Effector memory CD4-positive, alpha-beta T cell (primary cell): Measurements from ENCODE around the gene MEX3A.

ENCODE experiments used
- DNase-seq, 3 donors: peaks; one replicate each; pipeline ENCODE4 v3.0.0-alpha.2; 2020
- H3K27ac ChIP-seq: 2 replicates; pipeline ENCODE4 v1.7.0; 2013; ENCODE audit warnings: mild to moderate bottlenecking, low read length, moderate library complexity; ENCODE audit not compliant: insufficient read depth, poor library complexity, severe bottlenecking
- H3K27me3 ChIP-seq: replicated peaks from 2 replicates; pipeline ENCODE4 v1.7.0; 2013; ENCODE audit warnings: mild to moderate bottlenecking, low read length; ENCODE audit not compliant: insufficient read depth, control insufficient read depth, poor library complexity, severe bottlenecking
- H3K36me3 ChIP-seq: 2 replicates; pipeline ENCODE4 v1.7.0; 2013; ENCODE audit warnings: mild to moderate bottlenecking, low read length, moderate library complexity; ENCODE audit not compliant: control insufficient read depth, insufficient read depth
- H3K4me1 ChIP-seq: 2 replicates; pipeline ENCODE4 v1.7.0; 2013; ENCODE audit warnings: low read length, mild to moderate bottlenecking; ENCODE audit not compliant: control insufficient read depth, insufficient read depth, poor library complexity, severe bottlenecking
- H3K4me3 ChIP-seq: 2 replicates; pipeline ENCODE4 v1.7.0; 2013; ENCODE audit warnings: low read length, low read depth, mild to moderate bottlenecking; ENCODE audit not compliant: insufficient read depth, poor library complexity, severe bottlenecking
- H3K9me3 ChIP-seq: 2 replicates; pipeline ENCODE4 v1.7.0; 2013; ENCODE audit warnings: mild to moderate bottlenecking, low read length, moderate library complexity; ENCODE audit not compliant: control insufficient read depth

Gene MEX3A

GRCh38 chr1:156111355-156111962 lies 29.2 kb upstream of the MEX3A start:
- Histone ChIP-seq H3K4me3 (no peak overlapping the region), H3K9me3 (no peaks in the 10 kb centered on the region)
- no peak for DNase-seq

DNA sequence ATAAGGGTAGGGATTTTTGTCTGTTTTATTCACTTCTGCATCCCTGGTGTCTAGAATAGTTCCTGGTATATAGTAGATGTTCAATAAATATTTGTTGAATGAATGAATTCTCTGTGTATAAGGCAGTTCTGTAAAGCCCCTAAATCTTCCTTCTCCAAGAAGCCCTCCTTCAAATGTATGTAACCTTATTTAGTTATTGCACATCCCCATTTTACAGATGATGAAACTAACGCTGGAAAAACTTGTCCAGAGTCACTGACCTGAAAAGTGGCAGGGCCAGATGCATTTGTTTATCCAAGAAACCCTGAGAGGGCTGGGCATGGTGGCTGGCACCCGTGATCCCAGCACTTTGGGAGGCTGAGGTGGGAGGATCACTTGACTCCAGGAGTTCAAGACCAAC lies 28.0 kb upstream of the MEX3A start:
- H3K36me3 ChIP-seq, result peaks cover 2% of the 10 kb centered on the region
- no peaks in the 10 kb centered on the region for H3K9me3 ChIP-seq
- DNase-seq, result no peak
- no peaks in the 10 kb centered on the region for H3K27me3 ChIP-seq
- H3K4me1 ChIP-seq, result peaks cover 26% of the 10 kb centered on the region
- no peak overlapping the region for H3K4me3 ChIP-seq
- no peak overlapping the region for H3K27ac ChIP-seq

More at GRCh38 chr1:156111355-156111962, 29.2 kb upstream of the MEX3A start:
- H3K4me1 ChIP-seq, result peaks cover 24% of the 10 kb centered on the region
- H3K36me3 ChIP-seq, result peaks cover 2% of the 10 kb centered on the region
- H3K27ac ChIP-seq, result no peak overlapping the region
- H3K27me3 ChIP-seq, result no peaks in the 10 kb centered on the region

DNA sequence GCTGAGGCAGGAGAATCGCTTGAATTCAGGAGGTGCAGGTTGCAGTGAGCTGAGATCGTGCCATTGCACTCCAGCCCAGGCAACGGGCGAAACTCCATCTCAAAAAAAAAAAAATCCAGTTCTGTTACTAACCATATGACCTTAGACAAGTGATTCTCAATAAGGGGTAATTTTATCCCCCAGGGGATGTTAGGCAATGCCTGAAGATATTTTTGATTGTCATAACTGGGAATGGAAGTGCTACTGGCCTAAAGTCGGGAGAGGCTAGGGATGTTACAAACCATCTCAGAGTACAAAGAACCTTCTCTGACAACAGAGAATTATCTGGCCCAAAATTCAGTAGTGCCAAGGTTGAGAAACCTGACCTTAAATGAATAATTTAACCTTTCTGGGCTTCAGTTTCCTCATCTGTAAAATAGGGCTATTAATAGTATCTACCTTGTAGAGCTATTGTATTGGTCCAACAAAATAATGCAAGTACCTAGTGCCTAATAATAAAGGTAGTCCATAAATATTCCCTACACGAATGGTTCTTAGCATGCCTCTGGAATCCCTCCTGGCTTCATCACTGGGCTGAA lies 26.5 kb upstream of the MEX3A start:
- Histone ChIP-seq H3K4me1 (peaks cover 34% of the 10 kb centered on the region), H3K9me3 (no peaks in the 10 kb centered on the region), H3K27ac (no peak overlapping the region), H3K36me3 (no peaks in the 10 kb centered on the region), H3K27me3 (no peaks in the 10 kb centered on the region), H3K4me3 (no peak overlapping the region)
- no peak for DNase-seq

DNA sequence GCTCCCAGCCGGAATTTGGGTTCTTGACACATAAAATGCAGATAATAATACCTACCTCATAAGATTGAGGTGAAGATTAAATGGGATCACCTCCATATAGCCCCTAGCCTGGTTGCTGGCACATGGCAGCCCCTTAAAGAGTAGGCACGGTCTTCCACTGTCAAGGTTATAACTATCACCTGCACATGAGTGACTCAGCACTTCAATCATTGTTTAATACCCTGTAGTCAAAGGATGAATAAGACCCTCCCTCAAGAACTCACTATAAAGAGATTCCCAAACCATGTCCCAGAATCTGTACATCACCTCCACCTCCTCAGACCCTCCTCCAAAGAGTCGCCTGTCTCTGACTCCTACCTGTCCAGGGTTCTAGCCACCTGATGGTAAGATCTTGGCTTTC lies 25.8 kb upstream of the MEX3A start:
- peaks cover 39% of the 10 kb centered on the region for H3K4me1 ChIP-seq
- DNase-seq, result no peak
- H3K36me3 ChIP-seq, result no peaks in the 10 kb centered on the region
- no peaks in the 10 kb centered on the region for H3K27me3 ChIP-seq
- peak overlapping the region; percentile 90 for H3K27ac ChIP-seq
- no peaks in the 10 kb centered on the region for H3K9me3 ChIP-seq
- H3K4me3 ChIP-seq, result no peak overlapping the region

DNA sequence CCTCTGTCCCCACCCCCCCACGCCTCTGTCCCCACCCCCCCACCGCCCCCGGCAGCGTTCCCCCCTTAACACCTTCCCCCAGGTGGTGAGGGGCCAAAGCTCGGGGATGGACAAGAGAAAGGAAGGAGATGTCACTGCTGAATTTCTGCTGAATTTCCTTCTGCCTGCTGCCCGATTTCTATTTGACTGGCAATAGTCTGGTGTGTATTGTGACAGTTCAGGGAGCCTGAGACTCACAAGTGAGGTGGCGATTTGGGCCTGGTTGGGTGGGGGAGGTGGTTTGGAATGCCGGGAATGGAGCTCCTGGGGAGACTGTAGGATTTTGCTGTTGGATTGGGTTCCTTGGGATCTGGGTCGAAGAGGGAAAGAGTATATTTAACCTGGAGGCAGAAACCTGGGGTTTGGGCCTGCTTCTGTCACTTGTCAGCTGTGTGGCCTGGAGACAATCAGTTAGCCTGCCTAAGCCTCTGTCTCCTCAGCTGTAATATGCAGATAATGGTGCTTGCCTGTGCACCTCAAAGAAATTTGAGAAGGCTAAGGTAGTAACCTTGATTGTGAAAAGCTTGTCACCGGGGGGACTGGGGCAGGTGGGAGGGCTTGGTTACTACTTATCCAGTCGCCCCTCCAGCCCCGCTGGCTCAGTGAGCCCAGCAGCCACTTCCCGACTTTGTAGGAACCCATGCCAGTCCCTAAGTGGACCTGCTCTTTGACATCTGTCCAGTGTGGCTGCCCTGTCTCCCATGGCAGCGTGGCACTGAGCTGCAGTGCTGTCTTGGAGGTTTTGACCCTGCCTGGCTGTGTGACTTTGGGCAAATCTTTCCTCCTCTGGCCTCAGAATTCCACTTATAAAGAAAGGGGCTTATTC lies 24.6 kb upstream of the MEX3A start:
- no peaks in the 10 kb centered on the region for H3K27me3 ChIP-seq
- H3K4me1 ChIP-seq, result peaks cover 44% of the 10 kb centered on the region
- no peak for DNase-seq
- H3K36me3 ChIP-seq, result no peaks in the 10 kb centered on the region
- peak overlapping the region; percentile 90 for H3K27ac ChIP-seq
- no peaks in the 10 kb centered on the region for H3K9me3 ChIP-seq
- H3K4me3 ChIP-seq, result no peak overlapping the region

- Histone ChIP-seq H3K36me3 (no peaks in the 10 kb centered on the region), H3K27me3 (no peaks in the 10 kb centered on the region), H3K27ac (peak overlapping the region; percentile 91), H3K4me3 (peak overlapping the region; percentile 37), H3K9me3 (no peaks in the 10 kb centered on the region), H3K4me1 (peaks cover 46% of the 10 kb centered on the region)
- no peak for DNase-seq
These were observed 22.9 kb upstream of the MEX3A start for GRCh38 chr1:156104861-156105832.

GRCh38 chr1:156104065-156104810 lies 22.0 kb upstream of the MEX3A start:
- Histone ChIP-seq H3K27ac (peak overlapping the region; percentile 91), H3K9me3 (no peaks in the 10 kb centered on the region), H3K4me1 (peaks cover 46% of the 10 kb centered on the region), H3K4me3 (no peak overlapping the region), H3K27me3 (no peaks in the 10 kb centered on the region), H3K36me3 (no peaks in the 10 kb centered on the region)
- DNase-seq, result peak; percentile 63 to 76 (median 73)

DNA sequence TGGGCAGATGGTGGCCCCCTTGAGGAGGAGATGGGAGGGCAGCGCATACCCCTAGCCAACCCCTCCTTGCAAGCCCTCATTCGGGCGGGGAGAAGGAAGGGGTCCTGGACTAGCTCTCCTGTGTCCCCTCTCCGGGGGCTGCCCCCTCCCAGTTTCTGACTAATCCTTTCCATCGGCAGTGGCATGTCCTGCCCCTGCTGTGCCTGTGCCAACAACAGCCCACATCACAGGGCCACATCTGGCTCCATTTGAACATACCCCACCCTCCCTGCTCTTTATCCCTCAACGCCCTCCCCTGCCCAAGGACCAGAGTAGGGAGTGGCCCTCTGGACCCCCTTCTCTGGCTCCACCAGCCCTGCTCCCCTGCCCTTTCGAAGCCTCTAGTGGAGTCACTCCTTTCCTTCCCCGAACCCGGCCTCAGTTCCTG lies 21.3 kb upstream of the MEX3A start:
- peak overlapping the region; percentile 91 for H3K27ac ChIP-seq
- H3K4me1 ChIP-seq, result peaks cover 46% of the 10 kb centered on the region
- H3K36me3 ChIP-seq, result no peaks in the 10 kb centered on the region
- H3K4me3 ChIP-seq, result no peak overlapping the region
- DNase-seq, result peak in 2 of 3 donors; percentile 39 to 55
- H3K9me3 ChIP-seq, result no peaks in the 10 kb centered on the region
- no peaks in the 10 kb centered on the region for H3K27me3 ChIP-seq
